Caco-2 (cell line): ENCODE measurements around the gene EPB41L4B. TPM values are rescaled to one million over a fixed set of nuclear protein-coding genes. Genes with fewer than 3 reads are reported as not detected.

ENCODE experiments used
- BruUV-seq: library from RNA; stranded (reverse); fragments of 400-500 nt; replicated peaks from 2 replicates; lab custom pipeline; 2021; lab: Mats Ljungman, UMichigan
- CTCF ChIA-PET: fragments of 300-600 bp; sonication (Branson Sonifier 250); formaldehyde crosslinking; loops from one replicate; lab custom pipeline; 2022; ENCODE audit warnings: antibody characterized with exemption; lab: Charles Lee
- POLR2A ChIA-PET: fragments of 300-600 bp; sonication (Branson Sonifier 250); formaldehyde crosslinking; loops from one replicate; lab custom pipeline; 2022; ENCODE audit warnings: antibody characterized with exemption; lab: Charles Lee
- DNase-seq, 2 experiments: peaks; one replicate each; pipeline versions ENCODE4 v3.0.0 to v3.0.0-alpha.2; 2020 to 2022
- H3K27me3 ChIP-seq: replicated peaks from 2 replicates; pipeline ENCODE4 v1.6.0; 2011; ENCODE audit warnings: low read length; ENCODE audit not compliant: control insufficient read depth, insufficient read depth
- H3K36me3 ChIP-seq: 2 replicates; pipeline ENCODE4 v1.5.1; 2011; ENCODE audit warnings: low read length; ENCODE audit not compliant: control insufficient read depth, insufficient read depth
- H3K4me1 ChIP-seq: fragments of 250-450 bp; sonication (Bioruptor Pico); 2 replicates; pipeline ENCODE4 v1.5.1; 2020; ENCODE audit warnings: mild to moderate bottlenecking
- H3K4me3 ChIP-seq: 2 replicates; pipeline ENCODE4 v1.5.1; 2011; ENCODE audit warnings: low read depth, mild to moderate bottlenecking, control low read depth, low read length
- H3K9me3 ChIP-seq: fragments of 250-450 bp; sonication (Bioruptor Pico); 2 replicates; pipeline ENCODE4 v1.5.1; 2020; ENCODE audit warnings: mild to moderate bottlenecking, moderate library complexity
- H3K27ac Mint-ChIP-seq: one replicate; pipeline ENCODE4 v1.8.0; 2022; ENCODE audit warnings: mixed read lengths; ENCODE audit not compliant: unreplicated experiment
- H3K27me3 Mint-ChIP-seq: one replicate; pipeline ENCODE4 v1.8.0; 2022; ENCODE audit warnings: mixed read lengths; ENCODE audit not compliant: insufficient read depth, unreplicated experiment
- H3K36me3 Mint-ChIP-seq: one replicate; pipeline ENCODE4 v1.8.0; 2022; ENCODE audit warnings: mild to moderate bottlenecking, mixed read lengths; ENCODE audit not compliant: insufficient read depth, unreplicated experiment
- H3K4me1 Mint-ChIP-seq: one replicate; pipeline ENCODE4 v1.8.0; 2022; ENCODE audit warnings: low read depth, mixed read lengths; ENCODE audit not compliant: unreplicated experiment
- H3K4me3 Mint-ChIP-seq: one replicate; pipeline ENCODE4 v1.8.0; 2022; ENCODE audit warnings: mild to moderate bottlenecking, moderate library complexity, mixed read lengths; ENCODE audit not compliant: unreplicated experiment
- H3K9me3 Mint-ChIP-seq: one replicate; pipeline ENCODE4 v1.8.0; 2022; ENCODE audit warnings: mixed read lengths; ENCODE audit not compliant: unreplicated experiment
- CTCF ChIP-seq, 2 experiments: fragments of 200-600 bp in 1 of 2; IDR thresholded peaks; 1 replicate in 1 of 2; 2 replicates in 1 of 2; pipeline versions ENCODE4 v1.5.1 to v1.8.0; 2011 to 2022; ENCODE audit warnings: antibody characterized with exemption in 1 of 2, control low read depth in 1 of 2, inconsistent platforms in 1 of 2, low read depth in 1 of 2, low read length in 1 of 2, mild to moderate bottlenecking in 1 of 2, moderate library complexity in 1 of 2; ENCODE audit not compliant: insufficient read depth in 1 of 2, severe bottlenecking in 1 of 2, unreplicated experiment in 1 of 2
- intact Hi-C: fragments of 100-400 bp; cut with micrococcal nuclease; formaldehyde crosslinking; loops from one replicate; pipeline ENCODE4 v1.10.0; 2022; ENCODE audit not compliant: unreplicated experiment
- total RNA-seq: library from RNA; stranded (reverse); gene quantifications from 2 replicates; pipeline ENCODE4 v1.2.3, GENCODE V29; 2022

Gene EPB41L4B
- total RNA-seq, 1 experiment from 2014 or later: 16.3 TPM

GRCh38 chr9:109336409-109336808, 15.6 kb upstream of the EPB41L4B start:
- CTCF ChIA-PET: interaction anchor here (1.1 kb wide), 1 partner anchor 153 kb away, joined by 3 read pairs; no protein-coding TSS in a partner anchor
- H3K4me3 Mint-ChIP-seq: no peak overlapping the region
- no peaks in the 10 kb centered on the region for H3K9me3 Mint-ChIP-seq
- no peaks in the 10 kb centered on the region for H3K27me3 ChIP-seq
- H3K4me3 ChIP-seq: no peak overlapping the region
- intact Hi-C loops: loop anchor here (1.0 kb wide), 1 partner anchor 9 kb away; no protein-coding TSS in a partner anchor
- DNase-seq: no peak
- no peak for TF ChIP-seq CTCF (IDR thresholded peaks at IDR 0.05; ENCODE audit: insufficient read depth in 1 of 2, low read depth in 1 of 2, low read length in 1 of 2, severe bottlenecking in 1 of 2, unreplicated experiment in 1 of 2)
- H3K4me1 ChIP-seq: peaks cover 12% of the 10 kb centered on the region
- no TSS peak for BruUV-seq
- no peaks in the 10 kb centered on the region for H3K36me3 ChIP-seq
- H3K4me1 Mint-ChIP-seq: peaks cover 15% of the 10 kb centered on the region
- no peaks in the 10 kb centered on the region for H3K27me3 Mint-ChIP-seq
- POLR2A ChIA-PET: no interaction called here
- H3K27ac Mint-ChIP-seq: peak overlapping the region; percentile 47
- no peaks in the 10 kb centered on the region for H3K36me3 Mint-ChIP-seq
- H3K9me3 ChIP-seq: no peaks in the 10 kb centered on the region

- Mint-ChIP-seq H3K27ac (peak overlapping the region; percentile 47), H3K4me3 (no peak overlapping the region), H3K4me1 (peaks cover 15% of the 10 kb centered on the region), H3K27me3 (no peaks in the 10 kb centered on the region), H3K9me3 (no peaks in the 10 kb centered on the region), H3K36me3 (no peaks in the 10 kb centered on the region)
- intact Hi-C loops: loop anchor here (1.0 kb wide), 1 partner anchor 9 kb away; no protein-coding TSS in a partner anchor
- ChIA-PET POLR2A (no interaction called here), CTCF (interaction anchor here (1.1 kb wide), 1 partner anchor 153 kb away, joined by 3 read pairs; no protein-coding TSS in a partner anchor)
- H3K4me1 ChIP-seq: peaks cover 12% of the 10 kb centered on the region
- H3K36me3 ChIP-seq: no peaks in the 10 kb centered on the region
- no peak overlapping the region for H3K4me3 ChIP-seq
- no peak for TF ChIP-seq CTCF (IDR thresholded peaks at IDR 0.05; ENCODE audit: insufficient read depth in 1 of 2, low read depth in 1 of 2, low read length in 1 of 2, severe bottlenecking in 1 of 2, unreplicated experiment in 1 of 2)
- H3K9me3 ChIP-seq: no peaks in the 10 kb centered on the region
- DNase-seq: peak in 1 of 2 experiments; percentile 40
- no peaks in the 10 kb centered on the region for H3K27me3 ChIP-seq
- BruUV-seq: no TSS peak
Observed at GRCh38 chr9:109335929-109336328, 15.1 kb upstream of the EPB41L4B start.

- POLR2A ChIA-PET: interaction anchor here (0.6 kb wide), 1 partner anchor 10 kb away, joined by 3 read pairs; no protein-coding TSS in a partner anchor
- Histone ChIP-seq H3K4me1 (peaks cover 12% of the 10 kb centered on the region), H3K9me3 (no peaks in the 10 kb centered on the region), H3K4me3 (no peak overlapping the region), H3K27me3 (no peaks in the 10 kb centered on the region), H3K36me3 (no peaks in the 10 kb centered on the region)
- no peaks in the 10 kb centered on the region for H3K9me3 Mint-ChIP-seq
- CTCF ChIA-PET: no interaction called here
- H3K4me3 Mint-ChIP-seq: no peak overlapping the region
- no peaks in the 10 kb centered on the region for H3K36me3 Mint-ChIP-seq
- no peaks in the 10 kb centered on the region for H3K27me3 Mint-ChIP-seq
- BruUV-seq: no TSS peak
- DNase-seq: no peak
- intact Hi-C loops: no loop called here
- peaks cover 15% of the 10 kb centered on the region for H3K4me1 Mint-ChIP-seq
- no peak overlapping the region for H3K27ac Mint-ChIP-seq
- TF ChIP-seq CTCF (IDR thresholded peaks at IDR 0.05; ENCODE audit: insufficient read depth in 1 of 2, low read depth in 1 of 2, low read length in 1 of 2, severe bottlenecking in 1 of 2, unreplicated experiment in 1 of 2): no peak
Observed at GRCh38 chr9:109335121-109335520, 14.3 kb upstream of the EPB41L4B start.
